Fibroblast of skin of right biceps (primary cell): ENCODE data around the gene SLC2A9.

Source experiments
- DNase-seq: peaks from one replicate; pipeline ENCODE4 v3.0.0-alpha.2; 2013

SLC2A9 gene

GRCh38 chr4:10018818-10019461, 2.4 kb downstream of the SLC2A9 start:
- DNase-seq: peak; percentile 95

GRCh38 chr4:10017037-10017893, 4.0 kb downstream of the SLC2A9 start:
- no peak for DNase-seq

- DNase-seq: no peak
These were observed 5.1 kb downstream of the SLC2A9 start for GRCh38 chr4:10016169-10016568.

GRCh38 chr4:10015140-10015753, 6.0 kb downstream of the SLC2A9 start:
- peak; percentile 37 for DNase-seq

- no peak for DNase-seq
These were observed 7.6 kb downstream of the SLC2A9 start for GRCh38 chr4:10013722-10014121.

- no peak for DNase-seq
These were observed 9.4 kb downstream of the SLC2A9 start for GRCh38 chr4:10011885-10012284.

- DNase-seq: no peak
These were observed 10.0 kb downstream of the SLC2A9 start for GRCh38 chr4:10011277-10011676.

- DNase-seq: peak; percentile 24
These were observed 11.3 kb downstream of the SLC2A9 start for GRCh38 chr4:10009861-10010500.

GRCh38 chr4:10008609-10009005, 12.7 kb downstream of the SLC2A9 start:
- no peak for DNase-seq

- DNase-seq: peak; percentile 27
These were observed 13.3 kb downstream of the SLC2A9 start for GRCh38 chr4:10007793-10008608.

GRCh38 chr4:10007436-10007740, 13.9 kb downstream of the SLC2A9 start:
- no peak for DNase-seq

GRCh38 chr4:10006601-10007435, 14.5 kb downstream of the SLC2A9 start:
- DNase-seq: peak; percentile 35

- DNase-seq: peak; percentile 19
These were observed 15.1 kb downstream of the SLC2A9 start for GRCh38 chr4:10006231-10006600.

GRCh38 chr4:10005632-10006031, 15.7 kb downstream of the SLC2A9 start:
- no peak for DNase-seq

GRCh38 chr4:10003666-10004065, 17.6 kb downstream of the SLC2A9 start:
- DNase-seq: no peak

GRCh38 chr4:10002278-10002677, 19.0 kb downstream of the SLC2A9 start:
- DNase-seq: no peak

GRCh38 chr4:10001757-10002156, 19.5 kb downstream of the SLC2A9 start:
- DNase-seq: no peak

- DNase-seq: peak; percentile 74
These were observed 21.2 kb downstream of the SLC2A9 start for GRCh38 chr4:9999956-10000561.

GRCh38 chr4:9997886-9998285, 23.4 kb downstream of the SLC2A9 start:
- peak; percentile 63 for DNase-seq

GRCh38 chr4:9996319-9997110, 24.8 kb downstream of the SLC2A9 start:
- DNase-seq: peak; percentile 14
